Stomach (tissue), 9 donors: Measurements from ENCODE around the gene SPEG. TPM values are rescaled to one million over a fixed set of nuclear protein-coding genes. Genes with fewer than 3 reads are reported as not detected.

Experiments
- DNase-seq, 2 donors: peaks; one replicate each; pipeline versions ENCODE4 v3.0.0 to v3.0.0-alpha.2; 2013 to 2019
- H3K27ac ChIP-seq, 5 donors: fragments of 200-600 bp in 4 of 5; sonication (generic) in 4 of 5; one replicate each; pipeline ENCODE4 v1.5.1; 2013 to 2019; ENCODE audit warnings: mild to moderate bottlenecking in 1 of 5, moderate library complexity in 1 of 5
- H3K27me3 ChIP-seq, 3 donors: fragments of 200-600 bp; sonication (generic); one replicate each; pipeline ENCODE4 v1.5.1; 2017 to 2019; ENCODE audit warnings: mixed run types in 1 of 3
- H3K36me3 ChIP-seq, 4 donors: fragments of 200-600 bp; sonication (generic); 1 replicate in 3 of 4; 2 replicates in 1 of 4; pipeline ENCODE4 v1.5.1; 2016 to 2019
- H3K4me1 ChIP-seq, 4 donors: fragments of 200-600 bp; sonication (generic); one replicate each; pipeline ENCODE4 v1.5.1; 2016 to 2019
- H3K4me3 ChIP-seq, 4 donors: fragments of 200-600 bp; sonication (generic) in 3 of 4; one replicate each; pipeline ENCODE4 v1.5.1; 2016 to 2019; ENCODE audit warnings: mild to moderate bottlenecking in 1 of 4
- H3K9me3 ChIP-seq, 4 donors: fragments of 200-600 bp; sonication (generic); one replicate each; pipeline ENCODE4 v1.5.1; 2016 to 2019
- EP300 ChIP-seq: sonication (generic); formaldehyde crosslinking; IDR thresholded peaks from one replicate; pipeline ENCODE4 v1.6.1; 2017; ENCODE audit warnings: antibody characterized with exemption
- POLR2A ChIP-seq, 4 donors: fragments of 450-650 bp; IDR thresholded peaks; one replicate each; pipeline ENCODE4 v1.6.1; 2016; ENCODE audit warnings: antibody characterized with exemption in 4 of 4, control low read depth in 2 of 4, mild to moderate bottlenecking in 1 of 4, moderate library complexity in 1 of 4
- POLR2AphosphoS5 ChIP-seq, 3 donors: sonication (generic); formaldehyde crosslinking; IDR thresholded peaks; one replicate each; pipeline ENCODE4 v1.6.1; 2016; ENCODE audit warnings: antibody characterized with exemption in 3 of 3
- WGBS, 5 donors: extraction: QIAGEN DNeasy Blood & Tissue Kit in 3 of 5; methylation state at CpG; one replicate each; pipeline versions ENCODE4 v1.1.5 to v1.1.7; 2013 to 2018; 5-methylcytosine and 5-hydroxymethylcytosine counted together
- intact Hi-C: fragments of 100-400 bp; cut with DNase I; formaldehyde crosslinking; loops from one replicate; pipeline ENCODE4 v1.15.1; 2023; ENCODE audit warnings: low total_unique reads
- polyA plus RNA-seq, 3 donors: library from polyadenylated mRNA; stranded (reverse); fragments of 200-250 nt; gene quantifications; one replicate each; pipeline ENCODE4 v1.2.3, GENCODE V29; 2013
- total RNA-seq, 5 donors: library from RNA; depleted of rRNA; stranded (reverse); fragments of >200 nt; gene quantifications; one replicate each; pipeline versions ENCODE4 v1.1.0 to v1.2.3, GENCODE V29; 2014 to 2016
- TF ChIP-seq, protein P1 (sequence below), 7 experiments: fragments of 450-650 bp in 4 of 7; fragments of 200-600 bp in 3 of 7; sonication (generic) in 3 of 7; IDR thresholded peaks; one replicate each; pipeline ENCODE4 v1.5.1; 2016 to 2019; ENCODE audit warnings: antibody characterized with exemption in 7 of 7, control low read depth in 2 of 7, mild to moderate bottlenecking in 1 of 7
- donor health status: healthy with polysubstance abuse.
- donor health status: Bipolar disorder and iron deficiency.
- donor health status: healthy.

Gene SPEG
- total and polyA plus RNA-seq, 8 donors: 7.4 to 106 (median 27.2) TPM

- TF ChIP-seq POLR2A (IDR thresholded peaks at IDR 0.05): no peak
- TF ChIP-seq POLR2AphosphoS5 (IDR thresholded peaks at IDR 0.05): peak in 2 of 3 donors; percentile 34 to 78
- no peak for TF ChIP-seq EP300
- TF ChIP-seq, protein P1, sequence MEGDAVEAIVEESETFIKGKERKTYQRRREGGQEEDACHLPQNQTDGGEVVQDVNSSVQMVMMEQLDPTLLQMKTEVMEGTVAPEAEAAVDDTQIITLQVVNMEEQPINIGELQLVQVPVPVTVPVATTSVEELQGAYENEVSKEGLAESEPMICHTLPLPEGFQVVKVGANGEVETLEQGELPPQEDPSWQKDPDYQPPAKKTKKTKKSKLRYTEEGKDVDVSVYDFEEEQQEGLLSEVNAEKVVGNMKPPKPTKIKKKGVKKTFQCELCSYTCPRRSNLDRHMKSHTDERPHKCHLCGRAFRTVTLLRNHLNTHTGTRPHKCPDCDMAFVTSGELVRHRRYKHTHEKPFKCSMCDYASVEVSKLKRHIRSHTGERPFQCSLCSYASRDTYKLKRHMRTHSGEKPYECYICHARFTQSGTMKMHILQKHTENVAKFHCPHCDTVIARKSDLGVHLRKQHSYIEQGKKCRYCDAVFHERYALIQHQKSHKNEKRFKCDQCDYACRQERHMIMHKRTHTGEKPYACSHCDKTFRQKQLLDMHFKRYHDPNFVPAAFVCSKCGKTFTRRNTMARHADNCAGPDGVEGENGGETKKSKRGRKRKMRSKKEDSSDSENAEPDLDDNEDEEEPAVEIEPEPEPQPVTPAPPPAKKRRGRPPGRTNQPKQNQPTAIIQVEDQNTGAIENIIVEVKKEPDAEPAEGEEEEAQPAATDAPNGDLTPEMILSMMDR (IDR thresholded peaks at IDR 0.05): peak in 6 of 7 experiments; percentile 53 to 97 (median 90)
- Histone ChIP-seq H3K9me3 (no peaks in the 10 kb centered on the region), H3K27me3 (peaks cover 0 to 22% (median 0%) of the 10 kb centered on the region in 3 donors), H3K4me3 (peak overlapping the region; percentile 74 to 88 (median 82)), H3K4me1 (peaks cover 26 to 57% (median 46%) of the 10 kb centered on the region in 4 donors), H3K27ac (peak overlapping the region; percentile 44 to 97 (median 95)), H3K36me3 (peaks cover 19 to 34% (median 30%) of the 10 kb centered on the region in 4 donors)
- peak; percentile 94 to 96 for DNase-seq
- intact Hi-C loops: loop anchor here (5.0 kb wide), 1 partner anchor 101 kb away; no protein-coding TSS in a partner anchor
- 0 to 16% (median 11%) methylated on average over 4 to 48 of the region's 48 CpGs for WGBS, 5 donors
Observed at GRCh38 chr2:219541611-219542180, 107.1 kb downstream of the SPEG start.

- Histone ChIP-seq H3K27ac (peak overlapping the region; percentile 94 to 97 (median 96)), H3K4me1 (peaks cover 26 to 48% (median 42%) of the 10 kb centered on the region in 4 donors), H3K36me3 (peaks cover 19 to 34% (median 30%) of the 10 kb centered on the region in 4 donors), H3K9me3 (no peaks in the 10 kb centered on the region), H3K4me3 (peak overlapping the region; percentile 74 to 88 (median 82)), H3K27me3 (peaks cover 0 to 26% (median 0%) of the 10 kb centered on the region in 3 donors)
- 0 to 1% (median 0%) methylated on average over 30 to 66 of the region's 66 CpGs for WGBS, 5 donors
- TF ChIP-seq POLR2AphosphoS5 (IDR thresholded peaks at IDR 0.05) (no peak), POLR2A (IDR thresholded peaks at IDR 0.05) (no peak), EP300 (no peak)
- TF ChIP-seq, protein P1 (IDR thresholded peaks at IDR 0.05): no peak
- no peak for DNase-seq
- intact Hi-C loops: loop anchor here (5.0 kb wide), 1 partner anchor 99 kb away; no protein-coding TSS in a partner anchor
Observed at GRCh38 chr2:219542931-219543595, 108.4 kb downstream of the SPEG start.

DNA sequence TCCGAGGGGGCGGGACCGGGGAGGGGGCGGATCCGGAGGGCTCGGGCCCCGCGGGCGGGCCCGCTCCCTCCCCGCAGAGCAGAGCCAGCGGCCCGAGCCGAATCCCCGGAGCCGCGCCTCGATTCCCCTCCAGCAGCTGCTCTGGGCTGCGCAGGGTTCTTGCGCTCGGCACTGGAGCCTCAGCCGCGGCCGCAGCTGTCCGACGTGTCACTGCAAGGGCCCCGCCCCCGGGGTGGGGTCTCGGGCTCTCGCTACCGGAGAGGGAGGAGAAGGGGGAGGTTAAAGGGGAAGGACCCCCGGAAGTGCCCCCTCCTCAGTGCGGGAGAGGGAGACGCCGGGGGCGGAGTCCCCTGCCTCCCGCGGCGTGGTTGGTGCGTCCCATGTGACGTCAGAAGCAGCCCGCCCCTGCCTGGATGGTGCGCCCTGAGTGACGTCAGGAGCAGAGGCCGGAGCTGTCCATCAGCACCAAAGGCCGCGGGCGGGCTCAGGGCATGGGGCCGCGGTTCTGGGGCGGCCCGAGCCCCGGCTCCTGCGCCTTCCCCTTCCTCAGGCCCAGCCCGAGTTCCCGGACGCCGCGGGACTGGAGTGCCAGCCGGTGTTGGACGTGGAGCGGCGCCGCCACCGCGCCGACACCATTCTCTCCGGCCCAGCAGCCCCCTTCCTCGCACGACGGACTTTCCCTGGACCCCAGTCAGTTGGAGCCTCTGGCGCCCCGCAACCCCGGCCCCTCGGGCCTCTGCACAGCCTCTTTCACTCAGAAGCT is 109.1 kb downstream of the SPEG start, which contains the start of the genes CHPF and TMEM198:
Gene CHPF, minus strand, starts transcription at position 214 of the 763 bp plus-strand sequence. CDS start 271 bp downstream, outside the sequence.
Gene TMEM198, plus strand, starts transcription at position 433 of the 763 bp plus-strand sequence. CDS start 700 bp downstream, outside the sequence.
- H3K9me3 ChIP-seq: no peaks in the 10 kb centered on the region
- H3K36me3 ChIP-seq: peaks cover 19 to 28% (median 25%) of the 10 kb centered on the region in 4 donors
- peak within 1 kb of the TSS; percentile 94 to 97 (median 96) for H3K27ac ChIP-seq
- peaks cover 26 to 41% (median 36%) of the 10 kb centered on the region in 4 donors for H3K4me1 ChIP-seq
- H3K27me3 ChIP-seq: peaks cover 0 to 26% (median 0%) of the 10 kb centered on the region in 3 donors
- DNase-seq: peak; percentile 99
- intact Hi-C loops: loop anchor here (5.0 kb wide), 1 partner anchor 99 kb away; no protein-coding TSS in a partner anchor
- TF ChIP-seq EP300 (no peak), POLR2AphosphoS5 (IDR thresholded peaks at IDR 0.05) (peak; percentile 41 to 85 (median 78)), POLR2A (IDR thresholded peaks at IDR 0.05) (peak in 1 of 4 donors; percentile 32)
- TF ChIP-seq, protein P1 (IDR thresholded peaks at IDR 0.05): no peak
- peak within 1 kb of the TSS; percentile 74 to 88 (median 82) for H3K4me3 ChIP-seq
- WGBS, 5 donors: 0 to 5% (median 1%) methylated on average over 16 to 75 of the region's 75 CpGs
